ENCODE results near the gene ALDH3A2.
"Not testable (repeated sequence)": the region's sequence is repeated elsewhere in the genome, so short reads cannot be mapped to it uniquely, and the experiment has no call there.

Gene ALDH3A2

GRCh38 chr17:19684909-19685580 lies 36.5 kb downstream of the ALDH3A2 start:
- peaks cover 12% of the 10 kb centered on the region for H3K27me3 Mint-ChIP-seq
- H3K4me1 Mint-ChIP-seq, H3K4me3 Mint-ChIP-seq, H3K9me3 Mint-ChIP-seq, ATAC-seq, H3K36me3 Mint-ChIP-seq, H3K27ac Mint-ChIP-seq: not testable (repeated sequence)

- no peaks in the 10 kb centered on the region for H3K9me3 Mint-ChIP-seq
- peaks cover 8% of the 10 kb centered on the region for H3K36me3 Mint-ChIP-seq
- no peak overlapping the region for H3K27ac Mint-ChIP-seq
- no peaks in the 10 kb centered on the region for H3K4me1 Mint-ChIP-seq
- H3K27me3 Mint-ChIP-seq = peaks cover 12% of the 10 kb centered on the region
- no peak overlapping the region for H3K4me3 Mint-ChIP-seq
- ATAC-seq = no peak
Observed at GRCh38 chr17:19686400-19687090, 38.0 kb downstream of the ALDH3A2 start.

- no peaks in the 10 kb centered on the region for H3K4me1 Mint-ChIP-seq
- H3K27me3 Mint-ChIP-seq = no peaks in the 10 kb centered on the region
- no peaks in the 10 kb centered on the region for H3K9me3 Mint-ChIP-seq
- ATAC-seq = no peak
- peak overlapping the region; percentile 5 for H3K27ac Mint-ChIP-seq
- H3K4me3 Mint-ChIP-seq = no peak overlapping the region
- H3K36me3 Mint-ChIP-seq = no peaks in the 10 kb centered on the region
Observed at GRCh38 chr17:19702217-19702641, 53.7 kb downstream of the ALDH3A2 start.

DNA sequence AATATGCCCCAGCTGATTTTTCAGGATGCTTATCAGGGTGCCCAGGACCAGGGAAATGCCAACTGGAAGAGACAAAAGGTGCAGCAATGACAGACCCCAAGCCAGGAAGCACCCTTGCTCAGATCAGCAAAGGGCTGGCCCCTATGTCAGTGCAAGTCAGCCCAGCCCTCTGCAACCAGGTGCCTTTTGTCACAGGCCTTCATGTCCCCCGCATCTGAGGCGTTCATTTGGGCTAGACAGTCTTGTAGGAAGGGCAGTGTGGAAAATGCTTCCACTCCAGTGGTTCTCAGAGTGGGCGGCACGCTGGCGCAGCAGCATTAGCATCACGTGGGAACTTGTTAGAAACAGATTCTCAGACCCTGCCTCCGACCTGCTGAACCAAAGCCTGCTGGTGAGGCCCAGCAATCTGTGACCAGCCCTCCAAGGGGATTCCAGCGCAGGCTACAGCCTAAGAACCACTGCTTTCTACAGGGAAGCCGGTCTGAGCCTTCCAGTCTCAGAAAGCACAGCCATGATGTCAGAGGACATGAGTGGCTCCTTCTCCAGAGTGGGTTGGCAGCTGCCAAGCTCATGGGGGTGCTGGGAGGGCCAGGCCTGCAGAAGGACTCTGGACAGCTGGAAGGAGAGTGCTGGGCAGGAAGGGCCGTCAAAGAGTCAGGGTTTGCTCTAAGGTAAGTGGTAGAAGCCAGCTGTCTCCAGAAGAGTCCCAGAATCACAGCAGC lies 54.7 kb downstream of the ALDH3A2 start:
- no peaks in the 10 kb centered on the region for H3K27me3 Mint-ChIP-seq
- H3K36me3 Mint-ChIP-seq = no peaks in the 10 kb centered on the region
- peak overlapping the region; percentile 5 for H3K27ac Mint-ChIP-seq
- no peaks in the 10 kb centered on the region for H3K9me3 Mint-ChIP-seq
- H3K4me3 Mint-ChIP-seq = no peak overlapping the region
- ATAC-seq = no peak
- H3K4me1 Mint-ChIP-seq = no peaks in the 10 kb centered on the region

GRCh38 chr17:19703828-19704613 lies 55.5 kb downstream of the ALDH3A2 start:
- no peak overlapping the region for H3K4me3 Mint-ChIP-seq
- H3K9me3 Mint-ChIP-seq = no peaks in the 10 kb centered on the region
- H3K27me3 Mint-ChIP-seq = no peaks in the 10 kb centered on the region
- no peak for ATAC-seq
- no peaks in the 10 kb centered on the region for H3K36me3 Mint-ChIP-seq
- H3K4me1 Mint-ChIP-seq = no peaks in the 10 kb centered on the region
- H3K27ac Mint-ChIP-seq = no peak overlapping the region

DNA sequence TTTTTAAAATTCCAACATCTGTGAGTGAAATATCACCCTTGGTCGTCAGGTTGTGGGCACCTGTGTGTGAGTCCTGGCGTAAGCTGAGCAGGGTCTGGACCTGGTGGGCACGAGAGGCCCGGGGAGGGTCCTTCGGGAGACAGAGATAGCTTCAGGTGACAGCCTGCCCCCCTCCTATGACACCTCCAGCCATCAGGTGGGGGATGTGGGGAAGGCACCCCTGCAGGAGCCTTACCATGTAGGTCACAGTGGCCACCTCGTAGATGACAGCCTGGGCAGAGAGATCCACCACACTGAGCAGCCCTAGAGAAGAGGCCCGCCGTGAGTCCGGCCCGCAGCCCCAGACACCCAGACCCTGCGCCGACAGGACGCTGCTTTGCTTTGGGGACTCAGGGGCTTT lies 56.6 kb downstream of the ALDH3A2 start:
- Mint-ChIP-seq H3K27ac (no peak overlapping the region), H3K4me3 (no peak overlapping the region), H3K9me3 (no peaks in the 10 kb centered on the region)

DNA sequence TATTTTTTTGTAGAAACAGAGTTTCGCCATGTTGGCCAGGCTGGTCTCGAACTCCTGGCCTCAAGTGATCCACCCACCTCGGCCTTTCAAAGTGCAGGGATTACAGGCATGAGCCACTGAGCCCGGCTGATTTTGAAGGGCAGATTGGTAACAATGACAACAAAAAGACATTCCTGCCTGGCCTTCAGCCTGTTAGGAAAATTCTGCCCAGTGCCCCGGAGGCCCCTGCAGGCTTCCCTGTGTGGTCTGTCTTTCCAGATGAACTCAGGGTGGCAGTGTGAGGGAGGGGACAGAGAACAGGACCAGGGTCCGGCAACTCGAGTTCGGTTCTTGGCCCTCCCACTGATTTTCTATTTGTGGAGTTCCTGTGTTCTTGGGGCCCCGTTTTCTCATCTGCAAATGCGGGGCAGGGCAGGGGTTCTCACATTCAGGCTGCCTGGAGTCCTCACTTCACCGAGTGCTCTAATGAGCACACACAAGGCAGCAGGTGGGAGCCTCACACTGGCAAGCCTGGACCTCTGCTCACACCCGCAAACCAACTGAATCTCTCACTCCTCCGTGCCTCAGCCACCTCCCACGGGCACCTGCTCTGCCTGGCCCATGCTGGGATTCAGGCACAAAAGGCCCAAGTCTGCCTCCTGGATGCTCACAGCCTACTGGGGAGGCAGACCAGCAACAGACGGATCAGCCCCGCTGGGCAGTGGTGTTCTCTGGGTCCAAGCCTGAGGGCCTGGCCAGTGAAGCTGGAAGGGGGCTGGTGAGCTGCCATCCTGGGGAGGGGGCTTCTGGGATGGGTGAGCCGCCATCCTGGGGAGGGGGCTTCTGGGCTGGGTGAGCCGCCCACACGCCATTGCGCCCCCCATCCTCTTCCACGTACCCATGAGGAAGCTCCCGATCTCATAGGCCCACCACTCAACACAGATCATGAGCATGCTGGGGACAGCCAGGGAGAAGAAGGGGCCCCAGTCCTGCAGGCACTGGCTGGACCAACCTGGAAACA lies 57.5 kb downstream of the ALDH3A2 start:
- Mint-ChIP-seq H3K9me3 (no peaks in the 10 kb centered on the region), H3K36me3 (no peaks in the 10 kb centered on the region), H3K4me3 (no peak overlapping the region), H3K27me3 (no peaks in the 10 kb centered on the region), H3K27ac (no peak overlapping the region), H3K4me1 (no peaks in the 10 kb centered on the region)
- no peak for ATAC-seq

More for the DNA sequence above, 56.6 kb downstream of the ALDH3A2 start:
- H3K36me3 Mint-ChIP-seq = no peaks in the 10 kb centered on the region
- ATAC-seq = no peak
- H3K4me1 Mint-ChIP-seq = no peaks in the 10 kb centered on the region
- no peaks in the 10 kb centered on the region for H3K27me3 Mint-ChIP-seq

- H3K27ac Mint-ChIP-seq = no peak overlapping the region
- H3K4me1 Mint-ChIP-seq = no peaks in the 10 kb centered on the region
- H3K9me3 Mint-ChIP-seq = no peaks in the 10 kb centered on the region
- ATAC-seq = no peak
- no peaks in the 10 kb centered on the region for H3K27me3 Mint-ChIP-seq
- H3K36me3 Mint-ChIP-seq = no peaks in the 10 kb centered on the region
- H3K4me3 Mint-ChIP-seq = no peak overlapping the region
Observed at GRCh38 chr17:19706791-19707727, 58.5 kb downstream of the ALDH3A2 start.

DNA sequence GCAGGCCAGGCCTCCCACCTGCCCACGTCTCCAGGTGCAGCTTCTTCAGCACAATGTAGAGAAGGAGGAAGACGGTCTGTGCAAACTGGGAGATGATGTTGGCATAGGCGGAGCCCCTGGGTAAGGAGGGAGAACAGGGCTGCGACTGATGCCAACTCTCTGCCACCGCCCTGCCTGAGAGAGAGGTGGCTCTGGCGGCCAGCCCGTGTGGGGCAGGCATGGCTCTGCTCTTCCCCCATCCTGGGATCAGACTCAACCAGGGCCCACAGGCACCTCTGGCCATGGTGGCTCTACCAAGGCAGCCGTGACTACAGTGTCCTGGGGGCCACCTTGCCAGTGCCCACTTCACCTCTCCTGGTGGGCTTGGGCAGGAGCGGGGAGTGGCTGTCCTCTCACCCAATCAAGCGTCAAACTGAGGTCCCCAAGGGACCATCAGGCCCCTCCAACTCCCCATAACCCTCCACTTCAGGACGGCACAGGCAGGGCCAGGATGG lies 59.2 kb downstream of the ALDH3A2 start:
- no peak for ATAC-seq
- H3K4me3 Mint-ChIP-seq = no peak overlapping the region
- H3K27me3 Mint-ChIP-seq = no peaks in the 10 kb centered on the region
- H3K9me3 Mint-ChIP-seq = no peaks in the 10 kb centered on the region
- H3K27ac Mint-ChIP-seq = no peak overlapping the region
- no peaks in the 10 kb centered on the region for H3K36me3 Mint-ChIP-seq
- H3K4me1 Mint-ChIP-seq = no peaks in the 10 kb centered on the region

DNA sequence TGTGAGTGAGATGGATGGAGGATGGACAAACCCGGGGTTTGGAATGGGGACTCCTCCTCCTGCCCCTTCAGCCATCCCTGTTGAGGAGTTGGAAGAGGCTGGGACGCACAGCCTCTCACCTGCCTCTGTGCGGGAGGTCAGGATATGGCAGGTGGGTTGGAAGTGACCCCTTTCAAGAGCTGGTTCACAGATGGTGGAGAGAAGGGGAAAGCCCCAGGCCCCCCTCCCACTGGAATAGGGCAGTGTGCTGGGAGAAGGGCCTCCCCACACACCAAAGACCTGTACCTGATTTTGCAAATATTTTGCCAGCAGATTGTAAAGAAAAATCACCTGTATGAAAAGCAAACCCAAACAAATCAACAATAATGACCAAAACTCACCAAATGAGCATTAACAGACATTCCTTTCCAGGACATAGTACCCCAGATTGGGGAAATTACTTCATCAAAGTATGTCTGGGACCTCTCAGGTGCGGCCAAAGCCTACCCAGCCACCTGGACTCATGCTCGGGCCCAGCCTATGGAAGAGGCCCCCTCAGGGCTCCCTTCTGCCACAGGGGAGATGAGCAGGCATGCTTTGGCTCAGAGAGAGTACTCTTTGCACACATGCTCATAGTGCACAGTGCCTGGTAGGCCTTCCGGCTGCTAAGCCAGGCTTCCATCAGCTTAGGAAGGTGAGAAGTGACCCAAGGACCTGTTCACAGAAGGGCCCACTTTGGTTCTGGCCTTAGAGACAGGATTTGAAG lies 60.1 kb downstream of the ALDH3A2 start:
- Mint-ChIP-seq H3K36me3 (no peaks in the 10 kb centered on the region), H3K27ac (no peak overlapping the region), H3K27me3 (no peaks in the 10 kb centered on the region), H3K4me3 (no peak overlapping the region), H3K4me1 (no peaks in the 10 kb centered on the region), H3K9me3 (no peaks in the 10 kb centered on the region)
- ATAC-seq = no peak

DNA sequence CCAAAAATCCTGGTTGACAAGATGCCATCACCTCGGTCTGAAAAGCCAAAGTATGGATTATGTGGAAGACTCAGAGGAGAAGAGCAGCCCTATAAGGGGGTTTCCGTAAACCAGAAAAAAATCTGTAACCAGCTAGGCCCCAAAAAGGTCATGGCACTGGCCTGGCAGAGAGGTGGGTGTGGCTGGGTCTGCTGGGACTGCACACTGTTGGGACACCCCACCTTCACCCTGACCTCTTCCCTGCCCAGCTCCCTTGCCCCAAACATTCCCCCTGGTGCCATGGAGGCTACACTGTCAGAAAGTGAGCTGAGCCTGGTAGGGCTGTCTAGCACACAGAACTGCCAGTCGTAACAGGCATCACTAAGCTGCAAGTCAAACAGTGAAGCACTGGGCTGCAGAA lies 61.3 kb downstream of the ALDH3A2 start:
- H3K9me3 Mint-ChIP-seq = no peaks in the 10 kb centered on the region

DNA sequence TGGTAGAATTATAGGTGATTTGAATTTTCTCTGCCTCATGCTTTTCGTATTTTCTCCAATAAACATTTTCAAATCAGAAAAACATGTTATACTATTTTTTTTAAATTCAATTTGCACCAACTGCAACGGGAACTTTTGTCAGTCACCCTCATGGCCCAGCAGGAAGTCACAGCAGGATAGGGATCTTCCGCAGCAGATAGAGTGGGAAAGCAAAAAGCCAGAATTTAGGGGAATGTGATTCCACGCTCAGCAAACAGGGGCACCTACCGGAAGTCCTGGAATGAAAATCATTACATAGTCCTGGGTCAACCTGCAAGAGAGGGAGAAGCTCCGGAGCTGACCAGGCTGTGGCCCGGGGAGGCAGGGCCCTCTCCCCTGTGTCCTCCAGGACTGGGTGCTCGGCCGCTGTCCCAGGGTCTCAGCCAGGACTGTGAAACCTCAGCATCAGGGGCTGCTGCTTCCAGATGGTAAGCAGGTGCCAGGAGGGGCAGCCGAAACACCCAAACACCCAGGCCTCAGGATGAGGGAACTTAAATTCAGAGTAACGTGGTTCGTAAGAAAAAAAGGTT lies 64.0 kb downstream of the ALDH3A2 start:
- no peak overlapping the region for H3K4me3 Mint-ChIP-seq
- no peaks in the 10 kb centered on the region for H3K27me3 Mint-ChIP-seq
- H3K36me3 Mint-ChIP-seq = no peaks in the 10 kb centered on the region
- no peaks in the 10 kb centered on the region for H3K4me1 Mint-ChIP-seq
- no peak overlapping the region for H3K27ac Mint-ChIP-seq
- ATAC-seq = no peak
- no peaks in the 10 kb centered on the region for H3K9me3 Mint-ChIP-seq

More for the DNA sequence above, 61.3 kb downstream of the ALDH3A2 start:
- Mint-ChIP-seq H3K27me3 (no peaks in the 10 kb centered on the region), H3K36me3 (no peaks in the 10 kb centered on the region), H3K4me1 (no peaks in the 10 kb centered on the region), H3K27ac (no peak overlapping the region), H3K4me3 (no peak overlapping the region)
- no peak for ATAC-seq
